Suprapubic skin (tissue), 4 donors: ENCODE data around the gene SLC9A7. TPM values are rescaled to one million over a fixed set of nuclear protein-coding genes. Genes with fewer than 3 reads are reported as not detected.

ENCODE experiments used
- DNase-seq, 2 donors: peaks; one replicate each; pipeline ENCODE4 v3.0.0-alpha.2; 2019; ENCODE audit warnings: low spot score in 2 of 2
- H3K27ac ChIP-seq: fragments of 200-600 bp; sonication (generic); one replicate; pipeline ENCODE4 v1.5.1; 2019
- H3K27me3 ChIP-seq: fragments of 200-600 bp; sonication (generic); one replicate; pipeline ENCODE4 v1.5.1; 2019
- H3K36me3 ChIP-seq: fragments of 200-600 bp; sonication (generic); one replicate; pipeline ENCODE4 v1.5.1; 2019
- H3K4me1 ChIP-seq: fragments of 200-600 bp; sonication (generic); one replicate; pipeline ENCODE4 v1.5.1; 2019
- H3K4me3 ChIP-seq: fragments of 200-600 bp; sonication (generic); one replicate; pipeline ENCODE4 v1.5.1; 2019; ENCODE audit warnings: mild to moderate bottlenecking
- H3K9me3 ChIP-seq: fragments of 200-600 bp; sonication (generic); one replicate; pipeline ENCODE4 v1.5.1; 2019
- CTCF ChIP-seq, 2 donors: fragments of 200-600 bp in 1 of 2; fragments of 450-650 bp in 1 of 2; sonication (generic) in 1 of 2; IDR thresholded peaks; one replicate each; pipeline ENCODE4 v1.5.1; 2016 to 2019; ENCODE audit warnings: antibody characterized with exemption in 2 of 2, mild to moderate bottlenecking in 1 of 2, moderate library complexity in 1 of 2
- EP300 ChIP-seq: sonication (generic); formaldehyde crosslinking; IDR thresholded peaks from one replicate; pipeline ENCODE4 v1.6.1; 2017; ENCODE audit warnings: antibody characterized with exemption
- POLR2A ChIP-seq, 2 donors: fragments of 450-650 bp; IDR thresholded peaks; one replicate each; pipeline ENCODE4 v1.6.1; 2017; ENCODE audit warnings: antibody characterized with exemption in 2 of 2, mild to moderate bottlenecking in 2 of 2, moderate library complexity in 2 of 2
- POLR2AphosphoS5 ChIP-seq, 3 donors: sonication (generic); formaldehyde crosslinking; IDR thresholded peaks; one replicate each; pipeline ENCODE4 v1.6.1; 2017; ENCODE audit warnings: antibody characterized with exemption in 3 of 3
- WGBS: methylation state at CpG from one replicate; pipeline ENCODE4 v1.1.5; 2018; 5-methylcytosine and 5-hydroxymethylcytosine counted together
- total RNA-seq, 4 donors: library from RNA; depleted of rRNA; stranded (reverse); fragments of >200 nt; gene quantifications; one replicate each; pipeline ENCODE4 v1.1.0, GENCODE V29; 2016

SLC9A7 gene
- total RNA-seq, 4 donors from 2014 or later, result 3.1 to 7.4 (median 6.2) TPM

GRCh38 chrX:46681849-46682248 is 77.1 kb downstream of the SLC9A7 start:
- TF ChIP-seq POLR2AphosphoS5 (IDR thresholded peaks at IDR 0.05) (no peak), POLR2A (IDR thresholded peaks at IDR 0.05) (no peak), EP300 (no peak), CTCF (IDR thresholded peaks at IDR 0.05) (no peak)
- Histone ChIP-seq H3K9me3 (no peaks in the 10 kb centered on the region), H3K4me3 (no peak overlapping the region), H3K4me1 (no peaks in the 10 kb centered on the region), H3K27me3 (no peaks in the 10 kb centered on the region), H3K36me3 (no peaks in the 10 kb centered on the region), H3K27ac (no peak overlapping the region)
- no peak for DNase-seq
- WGBS, result 75% methylated on average over 3 of the region's 3 CpGs

- H3K4me3 ChIP-seq, result no peak overlapping the region
- 92% methylated on average over 2 of the region's 2 CpGs for WGBS
- no peaks in the 10 kb centered on the region for H3K27me3 ChIP-seq
- no peak for DNase-seq
- no peaks in the 10 kb centered on the region for H3K9me3 ChIP-seq
- no peaks in the 10 kb centered on the region for H3K4me1 ChIP-seq
- H3K36me3 ChIP-seq, result no peaks in the 10 kb centered on the region
- H3K27ac ChIP-seq, result no peak overlapping the region
- no peak for TF ChIP-seq EP300
- TF ChIP-seq POLR2AphosphoS5 (IDR thresholded peaks at IDR 0.05), result no peak
- no peak for TF ChIP-seq POLR2A (IDR thresholded peaks at IDR 0.05)
- no peak for TF ChIP-seq CTCF (IDR thresholded peaks at IDR 0.05)
Measured at GRCh38 chrX:46678232-46678631, 80.7 kb downstream of the SLC9A7 start.

DNA sequence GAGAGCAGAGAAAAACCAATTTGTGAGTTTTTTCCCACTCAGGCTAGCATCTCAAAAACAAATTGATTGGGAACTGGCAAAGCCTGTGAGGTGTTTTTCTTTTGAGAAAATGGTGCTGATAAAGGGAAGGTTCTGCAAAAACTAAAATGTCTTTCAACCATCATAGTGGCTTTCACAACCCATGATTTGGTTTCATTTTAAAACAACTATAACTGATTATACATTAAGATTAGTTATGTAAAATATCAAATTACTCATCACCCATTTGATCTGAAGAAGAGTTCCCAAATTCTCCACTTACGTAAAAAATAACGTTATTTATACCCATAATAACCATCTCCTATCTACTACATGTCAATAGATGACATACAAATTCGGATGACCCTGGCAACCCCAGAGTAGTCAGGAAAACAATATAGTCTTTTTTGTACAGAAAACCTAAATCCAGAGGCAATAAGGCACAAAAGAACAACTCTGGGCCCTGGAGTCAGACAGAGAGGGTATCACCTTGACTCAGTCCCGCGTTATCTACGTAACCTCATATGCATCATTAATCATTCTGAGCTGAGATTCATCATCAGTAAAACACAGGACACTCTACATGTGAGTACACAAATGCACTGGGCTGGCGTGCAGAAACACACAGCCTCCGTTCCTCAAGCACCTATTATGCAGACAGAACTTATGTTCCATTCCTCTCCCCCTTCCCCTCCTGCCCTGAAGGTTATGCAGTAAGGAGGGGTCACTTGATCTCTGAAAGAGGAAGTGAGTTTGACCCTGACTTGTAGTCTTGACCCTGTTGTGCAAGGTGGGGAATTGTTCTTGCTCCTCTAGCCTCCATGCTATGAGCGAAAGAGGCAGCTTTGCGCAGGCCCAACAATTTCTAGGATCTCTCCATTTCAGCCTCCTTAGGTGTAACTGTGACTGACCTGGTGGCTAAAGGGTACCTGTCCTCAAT is 82.2 kb downstream of the SLC9A7 start:
- H3K27me3 ChIP-seq, result no peaks in the 10 kb centered on the region
- WGBS, result 83% methylated on average over 10 of the region's 10 CpGs
- H3K9me3 ChIP-seq, result no peaks in the 10 kb centered on the region
- DNase-seq, result no peak
- H3K36me3 ChIP-seq, result no peaks in the 10 kb centered on the region
- TF ChIP-seq EP300 (no peak), POLR2A (IDR thresholded peaks at IDR 0.05) (no peak), CTCF (IDR thresholded peaks at IDR 0.05) (no peak), POLR2AphosphoS5 (IDR thresholded peaks at IDR 0.05) (no peak)
- no peak overlapping the region for H3K4me3 ChIP-seq
- H3K27ac ChIP-seq, result no peak overlapping the region
- H3K4me1 ChIP-seq, result no peaks in the 10 kb centered on the region

GRCh38 chrX:46673620-46674359 is 85.1 kb downstream of the SLC9A7 start:
- WGBS, result 66% methylated on average over 5 of the region's 5 CpGs
- H3K27me3 ChIP-seq, result no peaks in the 10 kb centered on the region
- no peaks in the 10 kb centered on the region for H3K9me3 ChIP-seq
- TF ChIP-seq CTCF (IDR thresholded peaks at IDR 0.05) (no peak), POLR2AphosphoS5 (IDR thresholded peaks at IDR 0.05) (no peak), EP300 (no peak)
- no peak overlapping the region for H3K4me3 ChIP-seq
- H3K4me1 ChIP-seq, result no peaks in the 10 kb centered on the region
- no peak overlapping the region for H3K27ac ChIP-seq
- DNase-seq, result no peak
- no peaks in the 10 kb centered on the region for H3K36me3 ChIP-seq

DNA sequence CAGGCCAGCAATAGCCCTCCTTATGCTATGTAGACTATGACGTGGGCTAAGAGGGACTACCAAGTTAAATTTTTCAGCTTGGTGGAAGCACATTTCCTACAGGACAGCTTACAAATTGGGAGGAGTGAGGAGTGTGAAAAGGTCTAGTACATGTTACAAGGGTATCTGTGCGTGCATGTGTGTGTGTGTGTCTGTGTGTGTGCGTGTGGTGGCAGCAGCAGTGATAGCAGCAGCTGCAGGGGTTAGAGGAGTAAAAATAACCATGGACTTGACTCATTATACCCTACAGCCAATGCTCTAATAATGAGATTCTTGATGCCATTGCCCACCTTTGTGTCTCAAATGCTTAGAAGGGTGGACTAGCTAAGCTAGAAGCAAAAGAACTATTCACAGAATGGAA is 88.6 kb downstream of the SLC9A7 start:
- DNase-seq, result no peak
- Histone ChIP-seq H3K27ac (no peak overlapping the region), H3K9me3 (no peaks in the 10 kb centered on the region), H3K4me1 (no peaks in the 10 kb centered on the region), H3K27me3 (no peaks in the 10 kb centered on the region), H3K4me3 (no peak overlapping the region), H3K36me3 (no peaks in the 10 kb centered on the region)
- WGBS, result 65% methylated on average over 3 of the region's 3 CpGs
- TF ChIP-seq POLR2A (IDR thresholded peaks at IDR 0.05) (no peak), POLR2AphosphoS5 (IDR thresholded peaks at IDR 0.05) (no peak), EP300 (no peak)
